ENCODE data around the gene APMAP.

APMAP gene

DNA sequence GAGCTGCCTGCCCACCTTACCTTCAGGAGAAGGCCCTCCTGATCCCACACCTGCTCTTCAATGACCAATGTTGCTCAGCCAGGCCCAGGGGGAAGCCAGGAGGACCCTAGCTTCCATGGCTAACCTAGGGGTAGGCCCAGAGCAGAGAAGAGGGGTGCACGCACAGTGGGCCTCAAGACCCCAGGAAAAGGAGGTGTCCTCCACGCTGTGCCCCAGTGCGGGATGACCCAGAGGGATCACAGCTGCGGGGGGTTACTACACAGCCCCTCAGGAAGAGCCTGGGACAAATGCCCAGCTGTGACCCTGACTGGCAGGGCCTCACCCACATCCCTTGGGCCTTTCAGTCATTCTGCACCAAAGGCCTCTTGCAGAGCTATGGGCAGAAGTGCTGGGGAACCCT is 31.6 kb upstream of the APMAP start:
- no peak for DNase-seq

DNA sequence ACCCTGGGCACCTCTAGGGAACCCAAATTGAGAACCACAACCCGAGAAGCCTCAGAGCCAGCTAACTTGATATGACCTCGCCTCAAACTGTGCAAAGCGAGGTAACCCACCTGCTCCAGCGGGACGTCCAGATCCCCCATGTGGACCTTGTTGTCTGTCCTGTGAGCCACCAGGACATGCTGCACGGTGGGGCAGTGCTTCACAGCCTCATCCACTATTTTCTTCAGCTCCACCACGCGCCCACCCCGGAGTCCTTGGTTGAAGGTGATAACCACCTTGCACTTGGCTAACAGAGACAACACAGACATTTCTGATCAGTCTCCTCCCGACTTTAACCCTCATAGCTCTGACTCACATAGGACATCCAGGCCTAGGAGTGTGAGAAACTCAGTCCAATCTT is 30.8 kb upstream of the APMAP start:
- DNase-seq = no peak

DNA sequence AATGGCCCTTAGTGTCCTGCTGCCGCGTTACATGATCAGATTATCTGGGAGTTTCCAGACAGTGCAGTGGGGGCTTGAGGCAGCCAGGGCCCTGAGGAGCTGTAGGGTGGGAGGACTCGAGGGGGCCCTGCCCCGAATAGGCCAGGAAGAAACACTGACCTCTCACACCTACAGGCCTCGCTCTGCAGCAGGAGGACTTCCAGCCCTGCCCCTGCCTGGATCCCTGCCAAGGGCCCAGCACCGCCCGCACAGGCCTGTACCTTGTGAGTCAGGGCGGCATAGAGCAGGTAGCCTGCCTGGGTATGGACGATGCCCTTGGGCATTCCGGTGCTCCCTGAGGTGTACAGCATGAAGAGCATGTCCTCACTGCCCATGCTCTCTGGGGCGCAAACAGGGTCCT is 30.1 kb upstream of the APMAP start:
- DNase-seq = no peak

DNA sequence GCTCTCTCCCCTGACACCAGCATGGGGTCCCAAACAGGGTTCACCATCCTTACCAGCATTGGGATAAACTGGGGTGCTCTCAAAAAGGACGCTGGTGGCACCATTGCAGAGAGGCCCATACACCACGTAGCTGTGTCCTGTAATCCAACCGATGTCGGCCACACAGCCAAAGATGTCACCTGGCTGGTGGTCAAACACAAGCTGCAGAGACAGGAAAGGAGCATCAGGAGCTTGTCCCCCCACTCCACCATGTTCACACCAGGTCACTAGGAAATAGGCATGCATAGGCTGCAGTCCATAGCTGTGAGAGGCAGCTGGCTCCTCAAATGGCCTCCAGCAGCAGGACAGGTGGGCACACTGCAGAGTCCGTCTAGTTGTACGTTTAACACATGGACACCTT is 28.8 kb upstream of the APMAP start:
- no peak for DNase-seq

DNA sequence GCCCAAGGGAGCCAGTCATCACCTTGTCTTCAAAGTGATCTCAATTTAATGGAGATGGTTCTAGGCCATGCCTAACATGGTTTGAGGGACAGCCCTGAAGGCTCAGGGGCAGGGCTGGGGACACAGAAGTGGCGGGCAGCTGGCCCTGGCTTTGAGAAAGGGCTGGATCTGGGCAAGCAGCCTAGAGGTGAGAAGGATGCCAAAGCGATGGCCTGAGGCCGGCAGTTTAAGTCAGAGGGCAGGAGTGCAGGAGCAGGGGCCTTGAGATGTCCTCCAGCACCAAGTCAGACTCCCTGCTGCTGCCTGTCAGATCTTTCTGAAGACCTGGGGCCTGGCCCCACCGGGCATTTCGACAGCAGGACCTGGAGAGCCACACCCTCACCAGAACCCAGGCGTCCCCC is 28.4 kb upstream of the APMAP start:
- DNase-seq = no peak

DNA sequence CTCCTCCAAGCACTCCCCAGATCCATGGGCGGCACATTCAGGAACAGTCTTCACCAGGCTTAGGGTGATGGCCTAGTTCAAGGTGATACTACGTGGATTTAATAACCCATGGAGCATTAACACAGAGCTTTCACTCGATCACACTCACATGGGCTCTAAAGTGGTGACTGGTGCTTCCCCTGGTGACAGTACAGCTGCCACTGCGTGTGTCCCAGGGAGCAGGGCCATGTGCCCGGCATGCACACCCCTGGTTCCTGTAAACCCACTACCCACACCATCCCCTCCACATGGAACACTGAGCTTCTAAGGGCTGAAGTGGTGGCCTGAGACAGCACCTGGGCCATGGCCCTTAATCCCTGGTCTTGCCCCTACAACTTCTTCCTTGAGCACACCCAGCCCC is 27.8 kb upstream of the APMAP start:
- DNase-seq = no peak

DNA sequence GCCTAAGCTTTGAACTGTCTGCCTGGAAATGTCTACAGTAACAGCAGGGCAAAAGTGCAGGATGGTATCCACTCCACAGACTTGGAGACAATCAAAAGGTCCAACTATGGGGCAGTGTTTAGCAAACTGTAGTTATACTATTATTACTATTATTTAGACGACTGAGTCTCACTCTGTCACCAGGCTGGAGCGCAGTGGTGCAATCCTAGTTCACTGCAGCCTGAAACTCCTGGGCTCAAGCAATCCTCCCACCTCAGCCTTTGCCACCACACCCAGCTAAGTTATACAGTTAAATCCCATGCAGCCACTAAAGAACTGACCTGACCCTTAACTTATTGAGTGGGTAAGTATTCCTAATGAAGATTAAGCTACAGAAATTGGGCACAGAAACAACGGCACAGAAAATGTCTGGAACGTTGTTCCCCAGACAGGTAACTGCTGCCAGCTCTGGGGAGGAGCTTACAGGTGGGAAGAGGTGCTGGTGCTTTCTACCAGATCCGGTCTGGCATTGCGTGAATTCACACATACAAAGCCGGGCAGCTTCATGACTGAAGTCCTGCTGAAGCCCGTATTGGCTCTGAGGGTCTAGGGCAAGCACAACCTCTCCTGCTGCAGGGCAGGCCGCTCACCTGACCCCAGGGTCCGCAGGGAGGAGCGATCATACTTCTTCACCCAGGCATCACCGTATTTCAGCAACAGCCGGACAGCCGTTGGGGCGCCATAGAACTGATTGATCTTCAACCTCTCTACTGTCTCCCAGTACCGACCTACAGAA is 27.0 kb upstream of the APMAP start:
- DNase-seq = no peak

DNA sequence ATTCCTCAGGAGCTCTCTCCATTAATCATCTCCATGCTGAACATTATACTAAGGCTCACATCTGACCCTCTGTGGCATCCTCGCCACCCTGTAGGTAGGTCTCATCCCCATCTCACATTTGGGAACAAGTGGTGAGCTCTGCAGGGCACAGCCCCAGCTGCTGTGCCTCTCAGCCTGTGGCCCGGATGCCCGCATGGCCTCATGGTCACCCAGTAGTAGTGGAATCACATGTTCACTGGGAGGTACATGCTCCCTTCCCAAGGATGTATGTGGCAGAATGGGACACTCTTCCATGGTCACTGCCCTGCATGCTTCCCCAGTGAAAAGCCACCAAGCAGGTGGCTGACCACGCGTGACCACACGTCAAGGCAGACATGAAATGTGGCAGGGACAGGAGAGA is 26.3 kb upstream of the APMAP start:
- DNase-seq = no peak

DNA sequence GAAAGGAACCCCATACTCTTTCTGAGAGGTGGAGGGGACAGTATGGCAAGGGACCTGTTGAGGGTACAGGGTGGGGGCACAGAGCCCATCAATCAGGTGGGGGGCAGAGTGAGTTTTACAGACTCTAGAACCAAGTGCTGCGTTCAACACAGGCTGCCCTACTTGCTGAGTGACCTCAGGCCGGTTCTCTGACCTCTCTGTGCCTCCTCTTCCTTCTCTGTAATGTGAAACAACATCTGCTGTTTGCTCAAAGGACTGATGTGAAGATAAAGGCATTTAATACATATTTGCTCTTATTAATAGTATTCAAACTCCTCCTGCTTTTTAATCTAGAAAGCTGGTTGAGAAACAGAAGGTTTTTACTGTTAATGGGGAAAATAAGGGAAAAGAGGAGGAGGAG is 25.9 kb upstream of the APMAP start:
- DNase-seq = no peak

DNA sequence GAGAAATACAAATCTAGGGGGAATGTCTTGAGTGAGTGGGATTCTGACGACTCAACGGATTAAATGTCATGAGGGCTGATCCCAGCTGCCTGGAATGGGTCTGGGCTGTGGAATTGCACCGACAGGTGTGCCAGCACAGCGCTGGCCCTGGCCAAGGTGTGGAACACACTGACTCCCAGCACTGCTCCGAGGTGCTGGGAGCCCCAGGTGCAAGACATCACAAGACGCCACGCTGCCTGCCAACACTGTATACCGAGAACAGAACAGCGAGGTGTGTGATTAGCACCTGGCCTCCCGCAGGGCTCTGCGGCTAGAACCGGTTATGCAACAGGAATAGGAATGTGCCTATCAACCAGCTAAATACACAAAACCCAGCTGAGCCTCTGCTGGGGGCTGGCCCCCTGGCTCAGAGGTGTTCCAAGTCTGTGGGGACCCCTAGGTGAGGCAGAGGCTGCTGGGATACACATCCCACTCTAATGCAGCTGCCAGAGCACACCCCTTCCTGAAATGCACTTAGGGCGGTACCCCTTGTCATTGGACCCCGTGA is 24.8 kb upstream of the APMAP start:
- no peak for DNase-seq

DNA sequence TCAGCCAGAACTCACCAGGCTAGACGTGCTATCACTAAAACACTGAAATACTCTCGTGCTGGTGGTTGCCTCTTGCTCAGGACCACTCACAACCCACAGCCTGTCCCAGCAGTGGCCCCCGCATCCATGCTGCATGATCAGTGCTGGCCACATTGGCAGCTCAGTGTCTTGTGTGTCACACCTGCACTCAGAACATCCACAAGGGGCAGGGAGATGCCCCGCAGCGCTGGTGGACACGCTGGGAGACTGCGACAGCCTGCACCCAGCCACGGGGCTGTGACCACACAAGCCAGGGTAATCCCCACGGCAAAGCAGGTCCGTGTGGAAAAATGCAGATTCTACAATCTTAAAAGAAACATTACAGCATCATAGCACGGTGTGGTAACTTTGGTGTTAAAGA is 23.9 kb upstream of the APMAP start:
- DNase-seq = no peak

DNA sequence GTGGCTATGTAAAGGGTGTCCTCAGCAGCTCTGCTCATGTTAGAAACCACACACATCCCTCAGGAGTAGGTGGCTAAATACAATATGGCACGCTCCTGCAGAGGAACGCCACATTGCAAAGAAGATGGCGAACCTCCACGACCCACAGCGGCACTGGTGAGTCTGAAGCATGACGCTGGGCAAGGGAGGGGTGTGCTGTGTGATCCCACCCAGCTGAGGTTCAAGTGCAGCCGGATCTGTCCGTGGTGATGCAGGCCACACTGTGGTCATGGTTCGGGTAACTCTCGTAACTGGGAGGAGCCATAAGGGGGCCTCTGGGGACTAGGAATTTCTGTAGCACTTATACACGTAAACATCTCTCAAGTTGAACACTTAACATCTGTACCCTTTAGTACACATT is 23.4 kb upstream of the APMAP start:
- no peak for DNase-seq

DNA sequence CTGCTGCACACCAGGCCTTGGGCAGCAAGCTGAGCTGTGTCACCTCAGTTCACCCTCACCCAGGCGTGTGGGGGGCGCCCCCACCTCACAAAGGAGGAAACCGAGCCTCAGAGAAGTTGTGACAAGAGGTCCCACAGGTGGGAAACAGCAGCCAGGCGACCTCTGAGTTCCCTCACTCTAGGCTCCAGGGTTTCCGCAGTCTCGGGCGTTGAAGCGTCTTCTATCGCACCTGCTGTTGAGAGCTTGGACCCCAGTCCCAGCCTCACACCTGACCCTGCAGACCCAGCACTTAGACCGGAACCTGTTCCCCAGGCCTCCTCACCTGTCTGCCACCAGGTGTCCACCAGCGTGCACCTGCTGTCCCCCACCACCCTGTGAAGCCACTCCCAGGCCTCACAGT is 22.3 kb upstream of the APMAP start:
- DNase-seq = no peak

DNA sequence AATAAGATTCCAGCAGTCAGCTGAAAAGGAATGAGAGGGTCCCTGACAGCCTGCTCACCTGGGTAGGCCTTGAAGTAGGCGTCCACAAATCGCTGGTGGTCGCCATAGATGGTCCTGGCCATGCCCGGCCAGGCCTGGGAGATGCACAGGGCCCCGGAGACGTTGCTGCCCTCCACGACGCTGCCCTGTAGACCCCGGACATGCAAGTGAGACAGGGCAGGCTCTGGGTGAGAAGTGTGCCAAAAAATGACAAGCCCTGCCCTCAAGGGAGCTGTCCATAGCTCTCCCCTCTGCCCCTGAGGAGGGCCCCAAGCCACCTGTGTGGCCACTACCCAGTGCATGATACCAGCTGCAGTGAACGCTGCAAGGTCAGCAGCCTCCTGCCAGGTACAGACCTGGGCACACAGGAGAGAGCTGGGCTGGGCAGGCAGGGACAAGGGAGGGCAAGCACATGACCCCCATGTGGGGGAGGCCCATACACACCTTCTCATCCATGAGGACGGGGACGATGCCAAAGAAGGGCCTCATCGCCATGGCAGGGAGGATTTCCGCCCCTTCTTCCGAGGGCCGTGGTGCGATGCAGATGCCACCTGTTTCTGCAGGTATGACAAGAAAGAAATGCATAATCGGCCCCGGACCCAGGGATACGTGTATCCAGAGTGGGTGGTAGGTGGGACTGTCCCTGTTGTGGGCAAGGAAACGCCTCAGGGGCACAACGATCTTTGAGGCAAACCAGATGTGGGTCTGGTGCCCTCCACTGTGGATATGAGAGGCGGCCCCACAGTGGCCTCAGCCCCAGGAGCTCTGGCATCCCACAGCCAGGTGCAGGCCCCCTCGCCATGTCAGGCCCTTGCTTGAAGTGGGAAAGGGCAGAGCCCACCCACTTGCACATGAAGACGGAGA is 21.2 kb upstream of the APMAP start:
- DNase-seq = no peak

DNA sequence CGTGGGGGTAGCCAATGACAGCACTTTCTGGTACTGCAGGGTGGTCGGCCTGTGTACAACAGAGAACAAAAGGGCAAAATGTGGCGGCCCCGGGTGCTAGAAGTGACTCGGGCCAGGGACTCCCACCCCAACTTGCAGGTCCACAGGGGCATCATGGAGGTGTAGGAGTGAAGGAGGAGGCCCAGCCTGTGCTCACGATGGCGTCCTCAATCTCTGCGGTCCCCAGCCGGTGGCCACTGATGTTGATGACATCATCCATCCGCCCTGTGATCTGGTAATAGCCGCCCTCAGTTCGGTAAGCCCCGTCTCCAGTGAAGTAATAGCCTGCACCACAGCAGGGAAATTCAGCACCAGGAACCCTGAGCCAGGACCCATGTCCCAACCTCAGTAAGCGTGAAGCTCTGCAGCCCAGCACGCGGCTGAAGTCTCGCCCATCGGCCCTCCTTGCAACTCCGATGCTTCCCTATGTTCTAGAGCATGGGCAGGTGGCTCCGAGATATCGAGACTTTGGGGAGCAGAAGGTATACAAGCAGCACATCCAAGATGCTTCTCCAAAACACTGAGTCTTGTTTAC is 20.2 kb upstream of the APMAP start:
- DNase-seq = no peak

DNA sequence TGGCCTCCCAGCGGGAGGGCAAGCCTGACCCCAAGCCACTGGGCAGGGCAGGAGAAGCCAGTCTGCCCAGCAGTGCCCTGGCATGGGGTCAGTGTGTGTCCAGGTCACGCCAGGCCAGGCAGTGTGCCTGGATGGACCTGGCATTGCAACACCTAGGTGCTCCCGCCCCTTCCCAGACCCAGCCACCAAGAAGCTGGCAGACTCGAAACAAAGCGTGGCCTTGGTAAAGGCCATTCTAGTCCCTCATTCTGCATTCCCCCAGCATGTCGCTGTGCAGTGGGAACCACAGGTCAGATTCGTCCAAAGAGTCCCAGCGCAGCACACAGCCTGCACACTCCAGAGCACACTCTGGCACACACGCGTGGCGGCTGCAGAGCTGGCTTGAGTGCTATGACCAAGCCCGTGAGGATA is 19.3 kb upstream of the APMAP start:
- no peak for DNase-seq

DNA sequence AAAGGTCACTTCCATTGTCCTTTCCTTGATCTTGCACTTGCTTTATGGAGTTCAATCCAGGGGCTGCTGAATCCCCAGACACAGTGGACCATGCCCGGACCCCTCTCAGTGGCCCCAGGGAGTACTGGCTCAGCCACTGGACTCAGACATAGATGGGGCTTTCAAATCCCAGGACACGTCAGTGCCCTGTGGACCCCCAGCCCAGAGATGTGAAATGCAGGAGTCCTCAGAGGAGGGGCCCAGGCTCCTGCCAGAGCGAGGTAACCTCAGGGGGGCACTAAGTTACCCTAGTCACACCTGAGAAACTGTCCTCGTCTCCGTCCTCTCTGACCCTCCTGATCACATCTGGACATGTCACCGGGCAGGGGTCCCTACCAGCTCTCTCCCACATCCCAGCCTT is 18.7 kb upstream of the APMAP start:
- DNase-seq = no peak

DNA sequence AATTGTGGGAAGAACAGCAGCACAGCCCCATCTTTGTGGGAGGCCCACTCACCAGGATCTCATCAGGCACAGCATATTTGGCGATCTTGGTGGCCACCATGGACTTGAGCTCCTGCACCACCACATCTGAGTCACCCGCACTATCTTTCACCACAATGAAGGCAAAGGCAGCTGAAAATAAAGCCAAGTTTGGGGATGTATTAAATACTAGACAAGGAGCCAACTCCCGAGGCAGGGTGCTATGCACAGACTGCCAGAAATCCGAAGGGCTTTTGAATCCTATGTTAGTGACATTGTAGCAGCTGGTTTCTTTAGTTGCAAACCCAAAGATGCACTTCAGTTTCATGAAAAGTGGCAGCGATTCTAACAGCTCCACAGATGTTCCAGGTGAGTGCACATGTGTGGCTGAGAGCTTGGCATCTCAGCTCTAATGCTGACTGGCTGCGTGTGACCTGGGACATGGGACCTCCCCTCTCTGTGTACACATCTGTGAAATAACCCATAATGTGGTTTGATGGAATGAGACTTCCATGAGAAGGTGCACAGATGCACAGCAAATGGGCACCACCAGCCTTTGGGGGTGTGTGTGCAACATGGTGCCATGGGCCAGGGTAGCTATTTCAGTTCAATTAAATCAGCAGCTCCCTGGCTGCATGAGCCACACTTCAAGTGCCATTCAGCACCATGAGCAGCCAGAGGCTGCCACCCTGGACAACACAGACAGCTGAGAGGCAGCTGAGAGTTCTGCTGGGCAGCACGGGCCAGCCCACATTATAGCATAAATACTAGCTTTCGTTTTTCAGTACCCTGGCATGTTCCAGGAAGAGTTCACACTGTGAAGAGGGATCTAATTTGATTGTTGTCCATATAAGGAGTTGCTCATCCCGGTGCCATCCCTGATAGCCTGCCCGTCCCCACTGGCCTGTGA is 16.9 kb upstream of the APMAP start:
- no peak for DNase-seq

DNA sequence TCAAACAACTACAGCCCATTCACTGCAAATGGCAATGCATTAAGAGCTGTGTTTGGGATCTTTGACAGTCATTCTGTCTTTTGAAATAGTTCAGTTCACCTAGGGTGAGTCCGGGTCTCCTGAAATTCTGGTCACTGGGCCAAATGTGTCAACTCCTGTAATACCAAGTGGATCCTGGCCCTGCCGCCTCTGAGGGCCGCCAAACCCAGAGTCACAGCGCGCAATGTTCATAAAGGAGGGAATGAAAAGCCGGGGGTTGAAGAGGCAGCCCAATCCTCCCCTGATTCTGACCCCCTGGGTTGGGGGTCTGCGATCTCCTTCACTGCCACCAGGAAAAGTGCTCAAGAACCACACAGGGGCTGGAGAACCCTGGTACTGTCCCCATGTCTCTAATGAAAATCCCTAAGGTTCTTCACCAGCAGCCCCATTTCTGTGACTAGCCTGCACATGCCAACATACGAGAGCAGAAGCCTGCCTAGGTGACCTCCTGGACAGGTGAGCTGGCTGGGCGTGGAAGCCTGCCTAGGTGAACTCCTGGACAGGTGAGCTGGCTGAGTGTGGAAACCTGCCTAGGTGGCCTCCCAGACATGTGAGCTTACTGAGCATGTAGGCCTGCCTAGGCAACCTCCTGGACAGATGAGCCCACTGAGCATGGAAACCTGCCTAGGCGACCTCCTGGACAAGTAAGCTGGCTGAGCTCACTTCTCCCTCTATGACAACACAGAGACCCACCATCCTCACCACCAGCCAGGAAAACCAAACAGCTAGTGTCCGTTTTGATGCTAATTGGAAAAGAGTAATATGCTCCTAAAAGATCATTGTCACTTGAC is 16.1 kb upstream of the APMAP start:
- DNase-seq = no peak

DNA sequence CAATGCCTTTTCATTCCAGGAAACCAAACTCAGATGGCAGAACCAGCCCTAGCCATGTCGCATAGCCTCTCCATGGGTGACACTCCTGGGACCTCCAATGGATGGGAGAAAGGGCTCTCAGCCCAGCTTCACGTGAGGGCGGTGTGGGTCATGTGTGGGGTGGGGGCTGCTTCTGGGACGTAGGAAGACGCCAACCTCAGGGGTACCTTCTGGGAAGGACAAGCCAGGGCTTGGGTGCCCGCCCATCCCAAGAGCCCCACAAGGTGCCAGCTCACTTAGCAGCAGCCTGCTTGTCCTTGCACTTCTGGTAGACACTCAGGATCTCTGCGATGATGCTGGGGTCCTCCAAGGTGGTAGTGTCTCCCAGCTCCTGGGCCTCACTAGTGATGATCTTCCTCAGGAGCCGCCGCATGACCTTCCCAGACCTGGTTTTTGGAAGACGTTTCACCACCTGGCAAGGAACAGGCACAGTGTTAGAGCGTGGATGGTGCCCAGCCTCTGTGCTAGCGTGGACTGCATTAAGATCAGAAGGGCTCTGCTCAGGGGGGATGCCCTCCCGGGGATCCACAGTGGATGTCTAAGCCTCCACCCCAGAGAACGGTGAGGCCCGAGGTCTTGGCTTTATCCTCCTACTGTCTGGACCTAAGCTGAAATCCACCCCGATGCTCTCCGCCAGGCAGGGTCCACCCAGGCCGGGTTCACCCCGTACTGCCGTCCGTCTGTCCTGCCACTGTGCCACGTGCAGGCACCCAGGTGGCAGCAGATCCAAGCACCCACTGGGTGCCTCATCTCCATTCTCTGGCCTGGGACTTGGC is 15.1 kb upstream of the APMAP start:
- DNase-seq = no peak
